NCI-H526 (cell line): ENCODE data around the gene IQGAP3.

Experiments
- DNase-seq, 2 experiments: peaks; one replicate each; lab custom pipeline; 2025; lab: John Stamatoyannopoulos, UW

The IQGAP3 gene

GRCh38 chr1:156539818-156540355, 32.5 kb downstream of the IQGAP3 start:
- no peak for DNase-seq

GRCh38 chr1:156538711-156539440, 33.5 kb downstream of the IQGAP3 start:
- peak; percentile 68 to 74 for DNase-seq

- no peak for DNase-seq
These were observed 35.3 kb downstream of the IQGAP3 start for GRCh38 chr1:156537027-156537426.

- no peak for DNase-seq
These were observed 37.8 kb downstream of the IQGAP3 start for GRCh38 chr1:156534424-156535060.

- no peak for DNase-seq
These were observed 38.7 kb downstream of the IQGAP3 start for GRCh38 chr1:156533568-156534220.

- no peak for DNase-seq
These were observed 40.0 kb downstream of the IQGAP3 start for GRCh38 chr1:156532374-156532773.

- DNase-seq = no peak
These were observed 42.4 kb downstream of the IQGAP3 start for GRCh38 chr1:156530006-156530405.

GRCh38 chr1:156528875-156529425, 43.4 kb downstream of the IQGAP3 start:
- no peak for DNase-seq

- no peak for DNase-seq
These were observed 44.1 kb downstream of the IQGAP3 start for GRCh38 chr1:156528231-156528630.

- no peak for DNase-seq
These were observed 44.8 kb downstream of the IQGAP3 start for GRCh38 chr1:156527584-156527983.

- DNase-seq = no peak
These were observed 46.4 kb downstream of the IQGAP3 start for GRCh38 chr1:156525856-156526489.

GRCh38 chr1:156525071-156525501, 47.3 kb downstream of the IQGAP3 start:
- no peak for DNase-seq

- no peak for DNase-seq
These were observed 47.9 kb downstream of the IQGAP3 start for GRCh38 chr1:156524481-156524869.

- no peak for DNase-seq
These were observed 48.4 kb downstream of the IQGAP3 start for GRCh38 chr1:156523801-156524480.

GRCh38 chr1:156522443-156522970, 49.9 kb downstream of the IQGAP3 start:
- no peak for DNase-seq

- no peak for DNase-seq
These were observed 54.6 kb downstream of the IQGAP3 start for GRCh38 chr1:156517748-156518147.

GRCh38 chr1:156516821-156517220, 55.5 kb downstream of the IQGAP3 start:
- DNase-seq = no peak

- no peak for DNase-seq
These were observed 56.4 kb downstream of the IQGAP3 start for GRCh38 chr1:156515956-156516355.

GRCh38 chr1:156513185-156513584, 59.2 kb downstream of the IQGAP3 start:
- no peak for DNase-seq

- DNase-seq = no peak
These were observed 60.7 kb downstream of the IQGAP3 start for GRCh38 chr1:156511644-156512043.

GRCh38 chr1:156510709-156511108, 61.7 kb downstream of the IQGAP3 start:
- DNase-seq = no peak
